Measurements from ENCODE around the gene OST4. TPM values are rescaled to one million over a fixed set of nuclear protein-coding genes. Genes with fewer than 3 reads are reported as not detected.
A peak's percentile ranks its signal among the peaks of the same experiment; 100 is the strongest.

OST4 gene
- total and polyA plus RNA-seq, 10 of the 15 experiments (the other 5 are each of a cell fraction or from before 2014, with no cell fraction given), result 270 to 1,543 (median 523) TPM

DNA sequence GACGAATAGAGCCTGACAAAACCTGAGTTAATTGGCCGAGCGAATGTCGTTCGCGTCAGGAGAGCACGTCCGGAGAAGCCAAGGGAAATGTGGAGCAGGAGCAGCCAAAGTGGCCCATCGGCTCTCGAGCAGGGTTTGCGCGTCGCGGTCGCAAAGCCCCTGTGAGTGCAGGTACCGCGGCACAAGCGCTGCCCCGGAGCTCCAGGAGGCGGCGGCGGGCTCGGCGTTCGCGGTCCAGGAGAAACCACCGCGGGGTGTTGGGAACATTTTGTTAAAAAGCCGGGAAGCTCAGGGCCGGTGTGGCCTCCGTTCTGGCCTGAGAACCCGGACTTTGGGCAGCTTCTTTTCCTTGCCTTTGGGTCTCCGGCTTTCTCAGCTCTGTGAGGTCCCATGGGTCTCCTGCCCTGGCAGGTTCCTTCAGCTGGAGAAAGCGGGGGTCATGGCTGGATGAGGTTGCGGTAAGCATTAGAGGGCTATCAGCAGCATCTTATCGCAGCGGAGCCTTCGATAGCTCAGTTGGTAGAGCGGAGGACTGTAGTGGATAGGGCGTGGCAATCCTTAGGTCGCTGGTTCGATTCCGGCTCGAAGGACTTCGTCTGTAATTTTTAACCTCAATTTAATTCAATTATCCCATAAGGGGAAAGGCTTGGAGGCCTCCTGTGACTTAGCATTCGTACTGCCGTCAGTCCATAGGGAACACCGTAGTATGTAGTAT is 21.0 kb downstream of the OST4 start (continued):
- TF ChIP-seq, protein P1, sequence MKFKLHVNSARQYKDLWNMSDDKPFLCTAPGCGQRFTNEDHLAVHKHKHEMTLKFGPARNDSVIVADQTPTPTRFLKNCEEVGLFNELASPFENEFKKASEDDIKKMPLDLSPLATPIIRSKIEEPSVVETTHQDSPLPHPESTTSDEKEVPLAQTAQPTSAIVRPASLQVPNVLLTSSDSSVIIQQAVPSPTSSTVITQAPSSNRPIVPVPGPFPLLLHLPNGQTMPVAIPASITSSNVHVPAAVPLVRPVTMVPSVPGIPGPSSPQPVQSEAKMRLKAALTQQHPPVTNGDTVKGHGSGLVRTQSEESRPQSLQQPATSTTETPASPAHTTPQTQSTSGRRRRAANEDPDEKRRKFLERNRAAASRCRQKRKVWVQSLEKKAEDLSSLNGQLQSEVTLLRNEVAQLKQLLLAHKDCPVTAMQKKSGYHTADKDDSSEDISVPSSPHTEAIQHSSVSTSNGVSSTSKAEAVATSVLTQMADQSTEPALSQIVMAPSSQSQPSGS (IDR thresholded peaks at IDR 0.05; ENCODE audit: low read length), result no peak; the same call in 1 of the 2 replicates
- TF ChIP-seq, protein P2, sequence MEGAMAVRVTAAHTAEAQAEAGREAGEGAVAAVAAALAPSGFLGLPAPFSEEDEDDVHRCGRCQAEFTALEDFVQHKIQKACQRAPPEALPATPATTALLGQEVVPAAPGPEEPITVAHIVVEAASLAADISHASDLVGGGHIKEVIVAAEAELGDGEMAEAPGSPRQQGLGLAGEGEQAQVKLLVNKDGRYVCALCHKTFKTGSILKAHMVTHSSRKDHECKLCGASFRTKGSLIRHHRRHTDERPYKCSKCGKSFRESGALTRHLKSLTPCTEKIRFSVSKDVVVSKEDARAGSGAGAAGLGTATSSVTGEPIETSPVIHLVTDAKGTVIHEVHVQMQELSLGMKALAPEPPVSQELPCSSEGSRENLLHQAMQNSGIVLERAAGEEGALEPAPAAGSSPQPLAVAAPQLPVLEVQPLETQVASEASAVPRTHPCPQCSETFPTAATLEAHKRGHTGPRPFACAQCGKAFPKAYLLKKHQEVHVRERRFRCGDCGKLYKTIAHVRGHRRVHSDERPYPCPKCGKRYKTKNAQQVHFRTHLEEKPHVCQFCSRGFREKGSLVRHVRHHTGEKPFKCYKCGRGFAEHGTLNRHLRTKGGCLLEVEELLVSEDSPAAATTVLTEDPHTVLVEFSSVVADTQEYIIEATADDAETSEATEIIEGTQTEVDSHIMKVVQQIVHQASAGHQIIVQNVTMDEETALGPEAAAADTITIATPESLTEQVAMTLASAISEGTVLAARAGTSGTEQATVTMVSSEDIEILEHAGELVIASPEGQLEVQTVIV (IDR thresholded peaks at IDR 0.05; ENCODE audit: borderline replicate concordance, partially characterized antibody), result no peak
- 0 out of 4 replicates have a peak, but pooled peaks of 1 of the 2 experiments have one; percentile 10 for TF ChIP-seq SRF (IDR thresholded peaks at IDR 0.05; ENCODE audit: low read depth in 2 of 2, low read length in 2 of 2)
- TF ChIP-seq, protein P3, sequence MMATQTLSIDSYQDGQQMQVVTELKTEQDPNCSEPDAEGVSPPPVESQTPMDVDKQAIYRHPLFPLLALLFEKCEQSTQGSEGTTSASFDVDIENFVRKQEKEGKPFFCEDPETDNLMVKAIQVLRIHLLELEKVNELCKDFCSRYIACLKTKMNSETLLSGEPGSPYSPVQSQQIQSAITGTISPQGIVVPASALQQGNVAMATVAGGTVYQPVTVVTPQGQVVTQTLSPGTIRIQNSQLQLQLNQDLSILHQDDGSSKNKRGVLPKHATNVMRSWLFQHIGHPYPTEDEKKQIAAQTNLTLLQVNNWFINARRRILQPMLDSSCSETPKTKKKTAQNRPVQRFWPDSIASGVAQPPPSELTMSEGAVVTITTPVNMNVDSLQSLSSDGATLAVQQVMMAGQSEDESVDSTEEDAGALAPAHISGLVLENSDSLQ (IDR thresholded peaks at IDR 0.05), result no peak
- TF ChIP-seq CREM (IDR thresholded peaks at IDR 0.05; ENCODE audit: low read depth), result no peak; the same call in 1 of the 2 replicates
- no peak for TF ChIP-seq BCL11A (IDR thresholded peaks at IDR 0.05; ENCODE audit: low read depth, low read length)
- TF ChIP-seq, protein P4, sequence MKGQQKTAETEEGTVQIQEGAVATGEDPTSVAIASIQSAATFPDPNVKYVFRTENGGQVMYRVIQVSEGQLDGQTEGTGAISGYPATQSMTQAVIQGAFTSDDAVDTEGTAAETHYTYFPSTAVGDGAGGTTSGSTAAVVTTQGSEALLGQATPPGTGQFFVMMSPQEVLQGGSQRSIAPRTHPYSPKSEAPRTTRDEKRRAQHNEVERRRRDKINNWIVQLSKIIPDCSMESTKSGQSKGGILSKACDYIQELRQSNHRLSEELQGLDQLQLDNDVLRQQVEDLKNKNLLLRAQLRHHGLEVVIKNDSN (IDR thresholded peaks at IDR 0.05; ENCODE audit: borderline replicate concordance, extremely low read length, insufficient read depth, low read depth, low read length), result peak; percentile 29
- peak; percentile 23; the same call in 1 of the 2 replicates for TF ChIP-seq TCF3 (IDR thresholded peaks at IDR 0.05; ENCODE audit: borderline replicate concordance, insufficient read depth, low read depth, low read length)
- TF ChIP-seq RELA (IDR thresholded peaks at IDR 0.05; ENCODE audit: borderline replicate concordance, partially characterized antibody), result peak; percentile 36
- TF ChIP-seq SMAD5 (IDR thresholded peaks at IDR 0.05; ENCODE audit: low read depth), result 0 out of 2 replicates have a peak, but pooled peaks have one; percentile 28
- TF ChIP-seq CBX3 (IDR thresholded peaks at IDR 0.05; ENCODE audit: borderline replicate concordance, low read depth), result no peak
- no peak for TF ChIP-seq BMI1 (IDR thresholded peaks at IDR 0.05; ENCODE audit: borderline replicate concordance)
- no peak for TF ChIP-seq SPI1 (IDR thresholded peaks at IDR 0.05; ENCODE audit: borderline replicate concordance, insufficient read depth, low read depth, low read length)
- no peak for TF ChIP-seq KDM1A (IDR thresholded peaks at IDR 0.05; ENCODE audit: borderline replicate concordance)
- TF ChIP-seq, protein P5, sequence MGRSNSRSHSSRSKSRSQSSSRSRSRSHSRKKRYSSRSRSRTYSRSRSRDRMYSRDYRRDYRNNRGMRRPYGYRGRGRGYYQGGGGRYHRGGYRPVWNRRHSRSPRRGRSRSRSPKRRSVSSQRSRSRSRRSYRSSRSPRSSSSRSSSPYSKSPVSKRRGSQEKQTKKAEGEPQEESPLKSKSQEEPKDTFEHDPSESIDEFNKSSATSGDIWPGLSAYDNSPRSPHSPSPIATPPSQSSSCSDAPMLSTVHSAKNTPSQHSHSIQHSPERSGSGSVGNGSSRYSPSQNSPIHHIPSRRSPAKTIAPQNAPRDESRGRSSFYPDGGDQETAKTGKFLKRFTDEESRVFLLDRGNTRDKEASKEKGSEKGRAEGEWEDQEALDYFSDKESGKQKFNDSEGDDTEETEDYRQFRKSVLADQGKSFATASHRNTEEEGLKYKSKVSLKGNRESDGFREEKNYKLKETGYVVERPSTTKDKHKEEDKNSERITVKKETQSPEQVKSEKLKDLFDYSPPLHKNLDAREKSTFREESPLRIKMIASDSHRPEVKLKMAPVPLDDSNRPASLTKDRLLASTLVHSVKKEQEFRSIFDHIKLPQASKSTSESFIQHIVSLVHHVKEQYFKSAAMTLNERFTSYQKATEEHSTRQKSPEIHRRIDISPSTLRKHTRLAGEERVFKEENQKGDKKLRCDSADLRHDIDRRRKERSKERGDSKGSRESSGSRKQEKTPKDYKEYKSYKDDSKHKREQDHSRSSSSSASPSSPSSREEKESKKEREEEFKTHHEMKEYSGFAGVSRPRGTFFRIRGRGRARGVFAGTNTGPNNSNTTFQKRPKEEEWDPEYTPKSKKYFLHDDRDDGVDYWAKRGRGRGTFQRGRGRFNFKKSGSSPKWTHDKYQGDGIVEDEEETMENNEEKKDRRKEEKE (IDR thresholded peaks at IDR 0.05), result 0 out of 2 replicates have a peak, but pooled peaks have one; percentile 57
- no peak for TF ChIP-seq EZH2 (IDR thresholded peaks at IDR 0.05; ENCODE audit: borderline replicate concordance, control insufficient read depth, low read depth, low read length)
- no peak for TF ChIP-seq HDAC2 (IDR thresholded peaks at IDR 0.05)
- TF ChIP-seq HCFC1 (IDR thresholded peaks at IDR 0.05; ENCODE audit: low read length), result peak; percentile 57
- TF ChIP-seq JUNB (IDR thresholded peaks at IDR 0.05), result 0 out of 2 replicates have a peak, but pooled peaks have one; percentile 9
- TF ChIP-seq DPF2 (IDR thresholded peaks at IDR 0.05), result 0 out of 2 replicates have a peak, but pooled peaks have one; percentile 20
- TF ChIP-seq NR2F1 (conservative IDR thresholded peaks at IDR 0.05), result no peak; the same call in 1 of the 2 replicates
